ENCODE results near the gene ZNF440. TPM values are rescaled to one million over a fixed set of nuclear protein-coding genes. Genes with fewer than 3 reads are reported as not detected.
A peak's percentile ranks its signal among the peaks of the same experiment; 100 is the strongest.
"Not testable (repeated sequence)": the region's sequence is repeated elsewhere in the genome, so short reads cannot be mapped to it uniquely, and the experiment has no call there.

The ZNF440 gene
- total RNA-seq, 2 experiments from 2014 or later: 6.3 to 8.3 TPM

GRCh38 chr19:11848594-11849469 is 34.8 kb downstream of the ZNF440 start, which contains the start of gene ZNF439:
TSS of gene ZNF439 (plus strand) at chr19:11848726. CDS start at chr19:11848868, 142 bp downstream.
- DNase-seq: peak; percentile 91
- H3K9me3 Mint-ChIP-seq: peaks cover 1% of the 10 kb centered on the region
- peak within 1 kb of the TSS; percentile 86 for H3K4me3 Mint-ChIP-seq
- H3K36me3 Mint-ChIP-seq: peaks cover 37% of the 10 kb centered on the region
- H3K4me1 Mint-ChIP-seq: peaks cover 24% of the 10 kb centered on the region
- H3K27me3 Mint-ChIP-seq: no peaks in the 10 kb centered on the region
- peak within 1 kb of the TSS; percentile 78 for H3K27ac Mint-ChIP-seq

- Mint-ChIP-seq H3K36me3 (peaks cover 48% of the 10 kb centered on the region), H3K4me1 (peaks cover 24% of the 10 kb centered on the region)
- not testable (repeated sequence) for H3K4me3 Mint-ChIP-seq, H3K9me3 Mint-ChIP-seq, H3K27me3 Mint-ChIP-seq, H3K27ac Mint-ChIP-seq, DNase-seq
These were observed 36.2 kb downstream of the ZNF440 start for GRCh38 chr19:11850289-11850688.

- Mint-ChIP-seq H3K9me3 (peaks cover 24% of the 10 kb centered on the region), H3K36me3 (peaks cover 78% of the 10 kb centered on the region), H3K27me3 (no peaks in the 10 kb centered on the region), H3K4me3 (no peak overlapping the region), H3K4me1 (peaks cover 15% of the 10 kb centered on the region), H3K27ac (no peak overlapping the region)
- DNase-seq: no peak
These were observed 39.3 kb downstream of the ZNF440 start for GRCh38 chr19:11853358-11853757.

GRCh38 chr19:11856596-11857250 is 42.6 kb downstream of the ZNF440 start:
- Mint-ChIP-seq H3K27ac (no peak overlapping the region), H3K4me3 (no peak overlapping the region), H3K9me3 (peaks cover 45% of the 10 kb centered on the region), H3K4me1 (no peaks in the 10 kb centered on the region), H3K27me3 (no peaks in the 10 kb centered on the region), H3K36me3 (peaks cover 85% of the 10 kb centered on the region)
- no peak for DNase-seq

GRCh38 chr19:11860721-11861120 is 46.6 kb downstream of the ZNF440 start:
- H3K4me3 Mint-ChIP-seq: no peak overlapping the region
- no peak for DNase-seq
- no peak overlapping the region for H3K27ac Mint-ChIP-seq
- H3K4me1 Mint-ChIP-seq: no peaks in the 10 kb centered on the region
- no peaks in the 10 kb centered on the region for H3K27me3 Mint-ChIP-seq
- H3K9me3 Mint-ChIP-seq: peaks cover 71% of the 10 kb centered on the region
- H3K36me3 Mint-ChIP-seq: peaks cover 93% of the 10 kb centered on the region

GRCh38 chr19:11861301-11861700 is 47.2 kb downstream of the ZNF440 start:
- peaks cover 72% of the 10 kb centered on the region for H3K9me3 Mint-ChIP-seq

GRCh38 chr19:11867766-11868165 is 53.7 kb downstream of the ZNF440 start:
- DNase-seq, H3K4me1 Mint-ChIP-seq, H3K27ac Mint-ChIP-seq, H3K4me3 Mint-ChIP-seq, H3K27me3 Mint-ChIP-seq: not testable (repeated sequence)
- Mint-ChIP-seq H3K9me3 (peaks cover 69% of the 10 kb centered on the region), H3K36me3 (peaks cover 75% of the 10 kb centered on the region)

More at GRCh38 chr19:11861301-11861700, 47.2 kb downstream of the ZNF440 start:
- Mint-ChIP-seq H3K27me3 (no peaks in the 10 kb centered on the region), H3K27ac (no peak overlapping the region), H3K4me3 (no peak overlapping the region), H3K4me1 (no peaks in the 10 kb centered on the region), H3K36me3 (peaks cover 93% of the 10 kb centered on the region)
- DNase-seq: no peak

- no peak overlapping the region for H3K4me3 Mint-ChIP-seq
- H3K36me3 Mint-ChIP-seq: peaks cover 72% of the 10 kb centered on the region
- no peak for DNase-seq
- no peaks in the 10 kb centered on the region for H3K27me3 Mint-ChIP-seq
- H3K27ac Mint-ChIP-seq: no peak overlapping the region
- H3K4me1 Mint-ChIP-seq: no peaks in the 10 kb centered on the region
- peaks cover 67% of the 10 kb centered on the region for H3K9me3 Mint-ChIP-seq
These were observed 54.1 kb downstream of the ZNF440 start for GRCh38 chr19:11868188-11868587.

- DNase-seq: no peak
- peaks cover 34% of the 10 kb centered on the region for H3K9me3 Mint-ChIP-seq
- H3K27ac Mint-ChIP-seq: no peak overlapping the region
- no peak overlapping the region for H3K4me3 Mint-ChIP-seq
- H3K36me3 Mint-ChIP-seq: peaks cover 28% of the 10 kb centered on the region
- H3K27me3 Mint-ChIP-seq: no peaks in the 10 kb centered on the region
- H3K4me1 Mint-ChIP-seq: no peaks in the 10 kb centered on the region
These were observed 58.6 kb downstream of the ZNF440 start for GRCh38 chr19:11872624-11873023.

- Mint-ChIP-seq H3K4me3 (no peak overlapping the region), H3K4me1 (no peaks in the 10 kb centered on the region), H3K9me3 (peaks cover 22% of the 10 kb centered on the region), H3K36me3 (peaks cover 16% of the 10 kb centered on the region), H3K27ac (no peak overlapping the region), H3K27me3 (no peaks in the 10 kb centered on the region)
- DNase-seq: no peak
These were observed 59.7 kb downstream of the ZNF440 start for GRCh38 chr19:11873762-11874161.

GRCh38 chr19:11879687-11880266 is 65.7 kb downstream of the ZNF440 start:
- peak; percentile 42 for DNase-seq
- H3K4me3 Mint-ChIP-seq, H3K4me1 Mint-ChIP-seq, H3K27ac Mint-ChIP-seq, H3K9me3 Mint-ChIP-seq, H3K36me3 Mint-ChIP-seq, H3K27me3 Mint-ChIP-seq: not testable (repeated sequence)

- no peak overlapping the region for H3K4me3 Mint-ChIP-seq
These were observed 66.5 kb downstream of the ZNF440 start for GRCh38 chr19:11880598-11880997.

GRCh38 chr19:11881151-11881800 is 67.2 kb downstream of the ZNF440 start:
- H3K27ac Mint-ChIP-seq: no peak overlapping the region
- DNase-seq: peak; percentile 53
- H3K4me3 Mint-ChIP-seq: no peak overlapping the region
- no peaks in the 10 kb centered on the region for H3K36me3 Mint-ChIP-seq
- H3K27me3 Mint-ChIP-seq: no peaks in the 10 kb centered on the region
- H3K4me1 Mint-ChIP-seq: peaks cover 2% of the 10 kb centered on the region
- no peaks in the 10 kb centered on the region for H3K9me3 Mint-ChIP-seq

More at GRCh38 chr19:11880598-11880997, 66.5 kb downstream of the ZNF440 start:
- Mint-ChIP-seq H3K36me3 (no peaks in the 10 kb centered on the region), H3K4me1 (peaks cover 2% of the 10 kb centered on the region), H3K27me3 (no peaks in the 10 kb centered on the region), H3K9me3 (no peaks in the 10 kb centered on the region), H3K27ac (no peak overlapping the region)
- no peak for DNase-seq

GRCh38 chr19:11882606-11883005 is 68.5 kb downstream of the ZNF440 start:
- H3K9me3 Mint-ChIP-seq: no peaks in the 10 kb centered on the region
- DNase-seq: no peak
- no peak overlapping the region for H3K4me3 Mint-ChIP-seq
- H3K27me3 Mint-ChIP-seq: no peaks in the 10 kb centered on the region
- no peaks in the 10 kb centered on the region for H3K36me3 Mint-ChIP-seq
- H3K27ac Mint-ChIP-seq: no peak overlapping the region
- H3K4me1 Mint-ChIP-seq: peaks cover 7% of the 10 kb centered on the region
